ENCODE results near the gene CAMTA1.

Gene CAMTA1

GRCh38 chr1:7047866-7048265 lies 262.6 kb downstream of the CAMTA1 start:
- DNase-seq: no peak

GRCh38 chr1:7048395-7048794 lies 263.1 kb downstream of the CAMTA1 start:
- DNase-seq: no peak

GRCh38 chr1:7049913-7050625 lies 264.8 kb downstream of the CAMTA1 start:
- DNase-seq: no peak

- no peak for DNase-seq
Observed at GRCh38 chr1:7050751-7051665, 265.8 kb downstream of the CAMTA1 start.

- DNase-seq: no peak
Observed at GRCh38 chr1:7052701-7053100, 267.4 kb downstream of the CAMTA1 start.

GRCh38 chr1:7060745-7061144 lies 275.5 kb downstream of the CAMTA1 start:
- DNase-seq: no peak

GRCh38 chr1:7062346-7063061 lies 277.2 kb downstream of the CAMTA1 start:
- no peak for DNase-seq

GRCh38 chr1:7063981-7064380 lies 278.7 kb downstream of the CAMTA1 start:
- no peak for DNase-seq

GRCh38 chr1:7068552-7068951 lies 283.3 kb downstream of the CAMTA1 start:
- no peak for DNase-seq

GRCh38 chr1:7069931-7070330 lies 284.7 kb downstream of the CAMTA1 start:
- DNase-seq: no peak

- DNase-seq: peak in 3 of 4 experiments; percentile 13 to 33 (median 23)
Observed at GRCh38 chr1:7070389-7071029, 285.3 kb downstream of the CAMTA1 start.

GRCh38 chr1:7076117-7076516 lies 290.9 kb downstream of the CAMTA1 start:
- no peak for DNase-seq

GRCh38 chr1:7076572-7076971 lies 291.3 kb downstream of the CAMTA1 start:
- no peak for DNase-seq

- DNase-seq: no peak
Observed at GRCh38 chr1:7077136-7077535, 291.9 kb downstream of the CAMTA1 start.

GRCh38 chr1:7077970-7078369 lies 292.7 kb downstream of the CAMTA1 start:
- DNase-seq: no peak

GRCh38 chr1:7079637-7080036 lies 294.4 kb downstream of the CAMTA1 start:
- no peak for DNase-seq

- DNase-seq: no peak
Observed at GRCh38 chr1:7084232-7084894, 299.1 kb downstream of the CAMTA1 start.

- no peak for DNase-seq
Observed at GRCh38 chr1:7085521-7085920, 300.3 kb downstream of the CAMTA1 start.

GRCh38 chr1:7086106-7086505 lies 300.9 kb downstream of the CAMTA1 start:
- no peak for DNase-seq

- DNase-seq: no peak
Observed at GRCh38 chr1:7087888-7088287, 302.6 kb downstream of the CAMTA1 start.

- no peak for DNase-seq
Observed at GRCh38 chr1:7089497-7089896, 304.2 kb downstream of the CAMTA1 start.

GRCh38 chr1:7093297-7093696 lies 308.0 kb downstream of the CAMTA1 start:
- no peak for DNase-seq

Measured in activated naive CD4-positive, alpha-beta T cell (primary cell).